ENCODE data around the gene ERCC6L2.

The ERCC6L2 gene

GRCh38 chr9:96004379-96004778 lies 128.9 kb downstream of the ERCC6L2 start:
- Histone ChIP-seq H3K9me3 (ENCODE audit: control insufficient read depth, low read length) (no peaks in the 10 kb centered on the region), H3K4me1 (ENCODE audit: control insufficient read depth, insufficient read depth, low read length, poor library complexity, severe bottlenecking) (no peaks in the 10 kb centered on the region), H3K4me3 (ENCODE audit: extremely low read depth, insufficient read depth, low read length, poor library complexity, severe bottlenecking) (no peak overlapping the region), H3K27ac (ENCODE audit: low read depth, low read length, severe bottlenecking) (no peak overlapping the region), H3K36me3 (ENCODE audit: control insufficient read depth, insufficient read depth, low read length) (peaks cover 50% of the 10 kb centered on the region)
- WGBS, 2 experiments (ENCODE audit: insufficient coverage in 2 of 2) = no CpG with 5 or more reads among the region's 2 CpGs

GRCh38 chr9:96006296-96006879 lies 130.9 kb downstream of the ERCC6L2 start:
- H3K4me1 ChIP-seq (ENCODE audit: control insufficient read depth, insufficient read depth, low read length, poor library complexity, severe bottlenecking) = no peaks in the 10 kb centered on the region
- peaks cover 61% of the 10 kb centered on the region for H3K36me3 ChIP-seq (ENCODE audit: control insufficient read depth, insufficient read depth, low read length)
- H3K9me3 ChIP-seq (ENCODE audit: control insufficient read depth, low read length) = no peaks in the 10 kb centered on the region
- H3K27ac ChIP-seq (ENCODE audit: low read depth, low read length, severe bottlenecking) = no peak overlapping the region
- 95 to 96% methylated on average over 8 to 9 of the region's 9 CpGs for WGBS, 2 experiments (ENCODE audit: insufficient coverage in 2 of 2)
- no peak overlapping the region for H3K4me3 ChIP-seq (ENCODE audit: extremely low read depth, insufficient read depth, low read length, poor library complexity, severe bottlenecking)

DNA sequence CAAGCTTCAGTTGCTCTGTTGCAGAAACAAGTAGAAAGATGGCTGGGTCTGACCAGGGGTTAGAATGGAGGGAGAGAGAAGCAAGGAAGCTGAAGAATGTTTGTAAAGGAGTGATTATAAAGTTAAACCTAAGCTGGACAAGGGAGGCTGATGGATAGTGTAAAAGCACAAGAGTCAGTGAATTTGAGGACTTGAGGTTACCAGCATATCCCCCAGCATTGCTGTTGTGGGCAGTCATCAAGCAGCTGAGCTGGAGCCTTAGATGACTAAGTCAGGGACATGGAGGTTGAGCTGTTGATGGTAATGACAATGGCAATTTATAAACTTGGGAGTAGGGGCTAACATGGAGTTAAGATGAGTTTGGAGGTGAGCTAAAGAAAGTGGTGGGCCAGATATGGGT lies 131.5 kb downstream of the ERCC6L2 start:
- no peaks in the 10 kb centered on the region for H3K9me3 ChIP-seq (ENCODE audit: control insufficient read depth, low read length)
- H3K4me1 ChIP-seq (ENCODE audit: control insufficient read depth, insufficient read depth, low read length, poor library complexity, severe bottlenecking) = no peaks in the 10 kb centered on the region
- H3K4me3 ChIP-seq (ENCODE audit: extremely low read depth, insufficient read depth, low read length, poor library complexity, severe bottlenecking) = no peak overlapping the region
- peaks cover 67% of the 10 kb centered on the region for H3K36me3 ChIP-seq (ENCODE audit: control insufficient read depth, insufficient read depth, low read length)
- no peak overlapping the region for H3K27ac ChIP-seq (ENCODE audit: low read depth, low read length, severe bottlenecking)

DNA sequence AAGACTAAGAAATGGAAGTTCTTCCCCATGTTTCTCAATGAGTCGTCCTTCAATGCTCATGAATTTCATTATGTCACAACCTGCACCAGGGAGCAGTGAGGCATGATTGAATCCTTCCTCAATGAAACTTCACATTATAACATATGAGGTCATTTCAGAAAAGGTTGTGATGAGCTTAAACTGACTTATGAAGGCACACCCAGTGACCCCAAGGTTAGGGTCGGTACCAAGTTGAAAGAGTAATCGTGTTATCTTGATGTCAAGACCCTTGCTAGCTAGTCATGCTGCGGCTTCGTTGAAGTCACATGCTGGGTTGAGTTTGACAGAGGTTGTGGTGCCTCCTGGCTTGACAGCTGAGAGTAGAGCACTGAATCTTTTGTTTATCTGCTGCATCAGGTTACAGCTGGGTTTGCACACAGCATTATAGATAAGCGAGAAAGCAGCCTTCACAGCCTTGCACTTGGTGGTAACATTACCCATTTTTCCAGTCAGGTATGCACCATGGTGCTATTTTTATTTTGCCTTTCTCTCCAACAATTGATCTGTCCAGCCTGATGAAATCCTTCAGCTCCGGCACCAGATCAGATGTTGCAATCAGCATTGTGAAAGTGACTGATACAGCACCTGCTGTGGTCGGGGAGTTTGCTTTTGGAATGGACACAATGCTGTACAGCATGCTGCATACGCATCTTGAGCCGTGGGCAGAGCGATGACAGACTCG lies 133.2 kb downstream of the ERCC6L2 start:
- Histone ChIP-seq H3K36me3 (ENCODE audit: control insufficient read depth, insufficient read depth, low read length) (peaks cover 73% of the 10 kb centered on the region), H3K4me3 (ENCODE audit: extremely low read depth, insufficient read depth, low read length, poor library complexity, severe bottlenecking) (no peak overlapping the region), H3K27ac (ENCODE audit: low read depth, low read length, severe bottlenecking) (no peak overlapping the region), H3K9me3 (ENCODE audit: control insufficient read depth, low read length) (no peaks in the 10 kb centered on the region), H3K4me1 (ENCODE audit: control insufficient read depth, insufficient read depth, low read length, poor library complexity, severe bottlenecking) (no peaks in the 10 kb centered on the region)
- WGBS, 2 experiments (ENCODE audit: insufficient coverage in 2 of 2) = 93 to 94% methylated on average over 10 to 11 of the region's 12 CpGs

DNA sequence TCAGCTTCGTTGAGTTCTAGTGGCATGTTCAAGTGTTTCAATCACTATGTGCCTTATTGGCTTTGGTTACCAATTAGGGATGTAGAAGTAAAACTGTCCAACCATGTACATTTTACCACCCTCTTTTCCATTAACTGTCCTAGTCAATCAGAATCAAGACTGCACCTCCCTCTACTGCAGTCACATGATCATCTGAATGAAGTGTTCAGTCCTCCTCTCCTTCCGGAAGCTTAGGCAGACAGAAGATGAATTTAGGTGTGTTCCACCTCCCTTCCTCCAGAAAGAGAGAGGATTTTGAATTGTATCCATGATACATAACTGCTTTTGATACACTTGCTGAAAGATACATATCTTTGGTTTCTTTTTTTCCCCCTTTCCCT lies 133.7 kb downstream of the ERCC6L2 start:
- Histone ChIP-seq H3K4me3 (ENCODE audit: extremely low read depth, insufficient read depth, low read length, poor library complexity, severe bottlenecking) (no peak overlapping the region), H3K4me1 (ENCODE audit: control insufficient read depth, insufficient read depth, low read length, poor library complexity, severe bottlenecking) (no peaks in the 10 kb centered on the region), H3K27ac (ENCODE audit: low read depth, low read length, severe bottlenecking) (no peak overlapping the region), H3K9me3 (ENCODE audit: control insufficient read depth, low read length) (no peaks in the 10 kb centered on the region), H3K36me3 (ENCODE audit: control insufficient read depth, insufficient read depth, low read length) (peaks cover 77% of the 10 kb centered on the region)
- whole genome bisulfite sequencing, 2 experiments (ENCODE audit: insufficient coverage in 2 of 2) = no CpG with 5 or more reads among the region's 2 CpGs

DNA sequence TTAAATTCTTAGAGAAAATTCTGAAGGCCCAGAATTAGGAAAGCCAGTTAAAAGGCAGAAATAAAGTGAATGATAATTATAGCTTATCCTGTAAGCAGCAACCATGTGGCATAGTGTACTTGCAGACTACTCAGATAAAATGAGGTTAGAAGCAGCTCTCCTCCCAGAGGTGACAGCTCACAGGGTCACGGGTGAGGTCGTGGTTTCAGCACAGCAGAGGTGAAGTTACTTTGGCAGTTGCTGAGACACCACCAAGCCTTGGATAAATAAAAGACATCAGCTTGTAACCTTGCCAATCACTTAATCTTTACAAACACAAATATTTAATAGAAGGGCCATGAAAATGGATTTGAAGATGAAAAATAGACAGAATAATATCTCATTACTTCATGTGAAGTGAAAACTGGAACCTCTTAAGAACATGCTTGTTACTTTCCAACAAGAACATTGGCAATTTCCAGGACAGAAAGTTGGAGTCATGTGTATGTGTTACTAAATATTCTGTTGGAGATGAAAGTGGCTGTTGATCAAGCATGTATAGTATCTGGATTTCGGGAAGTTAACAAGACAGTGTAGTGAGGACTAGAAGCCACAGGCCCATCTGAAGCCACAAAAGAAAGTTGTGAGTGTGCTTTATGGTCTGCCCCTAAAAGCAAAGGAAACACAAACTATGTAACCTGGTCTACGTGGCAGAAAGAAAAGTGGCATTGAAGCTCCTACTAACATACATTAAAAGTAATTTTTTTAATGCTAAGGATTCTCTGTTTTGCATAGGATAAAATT lies 134.4 kb downstream of the ERCC6L2 start:
- WGBS, 2 experiments (ENCODE audit: insufficient coverage in 2 of 2) = 97 to 100% methylated on average over 2 to 3 of the region's 4 CpGs
- Histone ChIP-seq H3K36me3 (ENCODE audit: control insufficient read depth, insufficient read depth, low read length) (peaks cover 72% of the 10 kb centered on the region), H3K9me3 (ENCODE audit: control insufficient read depth, low read length) (no peaks in the 10 kb centered on the region), H3K4me1 (ENCODE audit: control insufficient read depth, insufficient read depth, low read length, poor library complexity, severe bottlenecking) (no peaks in the 10 kb centered on the region), H3K27ac (ENCODE audit: low read depth, low read length, severe bottlenecking) (no peak overlapping the region), H3K4me3 (ENCODE audit: extremely low read depth, insufficient read depth, low read length, poor library complexity, severe bottlenecking) (no peak overlapping the region)

GRCh38 chr9:96014078-96014477 lies 138.6 kb downstream of the ERCC6L2 start:
- Histone ChIP-seq H3K4me1 (ENCODE audit: control insufficient read depth, insufficient read depth, low read length, poor library complexity, severe bottlenecking) (no peaks in the 10 kb centered on the region), H3K4me3 (ENCODE audit: extremely low read depth, insufficient read depth, low read length, poor library complexity, severe bottlenecking) (no peak overlapping the region), H3K9me3 (ENCODE audit: control insufficient read depth, low read length) (no peaks in the 10 kb centered on the region), H3K27ac (ENCODE audit: low read depth, low read length, severe bottlenecking) (no peak overlapping the region), H3K36me3 (ENCODE audit: control insufficient read depth, insufficient read depth, low read length) (peaks cover 40% of the 10 kb centered on the region)
- 91 to 94% methylated on average over 3 to 5 of the region's 6 CpGs for WGBS, 2 experiments (ENCODE audit: insufficient coverage in 2 of 2)

GRCh38 chr9:96015876-96016686 lies 140.6 kb downstream of the ERCC6L2 start:
- no peaks in the 10 kb centered on the region for H3K9me3 ChIP-seq (ENCODE audit: control insufficient read depth, low read length)
- peaks cover 24% of the 10 kb centered on the region for H3K36me3 ChIP-seq (ENCODE audit: control insufficient read depth, insufficient read depth, low read length)
- H3K4me3 ChIP-seq (ENCODE audit: extremely low read depth, insufficient read depth, low read length, poor library complexity, severe bottlenecking) = no peak overlapping the region
- no peaks in the 10 kb centered on the region for H3K4me1 ChIP-seq (ENCODE audit: control insufficient read depth, insufficient read depth, low read length, poor library complexity, severe bottlenecking)
- 80 to 90% methylated on average over 1 to 2 of the region's 3 CpGs for WGBS, 2 experiments (ENCODE audit: insufficient coverage in 2 of 2)
- H3K27ac ChIP-seq (ENCODE audit: low read depth, low read length, severe bottlenecking) = no peak overlapping the region
